Ishikawa (cell line): Measurements from ENCODE around the gene BOK.

Source experiments
- CEBPB ChIP-seq: IDR thresholded peaks from 2 replicates; pipeline ENCODE4 v1.6.1; 2012
- CREB1 ChIP-seq: IDR thresholded peaks from 2 replicates; pipeline ENCODE4 v1.6.1; 2012; ENCODE audit warnings: low read depth
- EGR1 ChIP-seq: IDR thresholded peaks from 2 replicates; pipeline ENCODE4 v1.6.1; 2012
- EP300 ChIP-seq: IDR thresholded peaks from 2 replicates; pipeline ENCODE4 v1.6.1; 2012; ENCODE audit warnings: borderline replicate concordance
- NFIC ChIP-seq: IDR thresholded peaks from 2 replicates; pipeline ENCODE4 v1.6.1; 2012
- TAF1 ChIP-seq: IDR thresholded peaks from 2 replicates; pipeline ENCODE4 v1.6.1; 2012; ENCODE audit warnings: low read depth, mild to moderate bottlenecking
- TCF12 ChIP-seq: IDR thresholded peaks from 2 replicates; pipeline ENCODE4 v1.6.1; 2012; ENCODE audit warnings: low read depth
- TEAD4 ChIP-seq: IDR thresholded peaks from 2 replicates; pipeline ENCODE4 v1.6.1; 2012
- YY1 ChIP-seq: IDR thresholded peaks from 2 replicates; pipeline ENCODE4 v1.6.1; 2012; ENCODE audit warnings: low read depth

DNA sequence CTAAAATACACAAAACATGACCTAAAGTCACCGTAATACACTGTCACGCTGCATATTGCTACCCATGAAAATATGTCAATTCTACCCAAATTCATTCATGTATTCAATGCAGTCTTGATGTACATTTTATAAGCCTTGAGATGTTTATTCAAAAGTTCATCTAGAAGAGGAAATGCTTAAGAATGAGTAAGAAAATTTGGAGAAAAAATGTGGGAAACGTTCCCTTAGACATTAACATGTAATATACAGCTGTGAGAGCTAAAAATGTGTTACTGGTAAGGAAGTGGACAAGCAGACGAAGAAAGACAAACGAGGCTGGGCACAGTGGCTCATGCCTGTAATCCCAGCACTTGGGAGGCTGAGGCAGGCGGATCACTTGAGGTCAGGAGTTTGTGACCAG, 41.1 kb downstream of the BOK start:
- no peak for TF ChIP-seq EP300
- no peak for TF ChIP-seq CREB1
- TF ChIP-seq TEAD4: no peak
- no peak for TF ChIP-seq YY1
- no peak for TF ChIP-seq CEBPB
- no peak for TF ChIP-seq TCF12
- no peak for TF ChIP-seq EGR1
- no peak for TF ChIP-seq NFIC
- TF ChIP-seq TAF1: no peak
